AG04450 (cell line): Measurements from ENCODE around the gene CAPN7. TPM values are rescaled to one million over a fixed set of nuclear protein-coding genes. Genes with fewer than 3 reads are reported as not detected.

Source experiments
- CTCF ChIA-PET: fragments of 300-600, 350-600 bp; formaldehyde crosslinking; extraction: SDS; loops from one replicate; lab custom pipeline; 2022; ENCODE audit warnings: antibody characterized with exemption, inconsistent platforms; lab: Charles Lee
- POLR2A ChIA-PET: fragments of 350-600 bp; formaldehyde crosslinking; extraction: SDS; loops from one replicate; lab custom pipeline; 2021; ENCODE audit warnings: antibody characterized with exemption, inconsistent platforms; lab: Yijun Ruan, JAX
- DNase-seq: peaks from one replicate; pipeline ENCODE4 v3.0.0-alpha.2; 2011; ENCODE audit warnings: low read depth, low spot score
- H3K27ac ChIP-seq: one replicate; pipeline ENCODE4 v1.5.1; 2012; ENCODE audit warnings: low read depth, low read length, control low read depth
- H3K27me3 ChIP-seq: one replicate; pipeline ENCODE4 v1.6.0; 2012; ENCODE audit warnings: low read length; ENCODE audit not compliant: control insufficient read depth, insufficient read depth
- H3K4me3 ChIP-seq: 2 replicates; pipeline ENCODE4 v1.5.1; 2011; ENCODE audit warnings: mild to moderate bottlenecking, low read depth, low read length, control low read depth
- H3K9me3 ChIP-seq: 2 replicates; pipeline ENCODE4 v1.5.1; 2012; ENCODE audit warnings: low read length; ENCODE audit not compliant: control insufficient read depth, insufficient read depth
- polyA plus RNA-seq: library from polyadenylated mRNA; depleted of rRNA; stranded (reverse); fragments of >200 nt; gene quantifications from 2 replicates; pipeline ENCODE4 v1.2.3, GENCODE V29; 2011
- TF ChIP-seq, protein P1 (sequence below): IDR thresholded peaks from 2 replicates; pipeline ENCODE4 v1.5.1; 2011; ENCODE audit warnings: low read depth, low read length, control low read depth, inconsistent platforms

Gene CAPN7
- polyA plus RNA-seq, 1 experiment: 29.0 TPM

DNA sequence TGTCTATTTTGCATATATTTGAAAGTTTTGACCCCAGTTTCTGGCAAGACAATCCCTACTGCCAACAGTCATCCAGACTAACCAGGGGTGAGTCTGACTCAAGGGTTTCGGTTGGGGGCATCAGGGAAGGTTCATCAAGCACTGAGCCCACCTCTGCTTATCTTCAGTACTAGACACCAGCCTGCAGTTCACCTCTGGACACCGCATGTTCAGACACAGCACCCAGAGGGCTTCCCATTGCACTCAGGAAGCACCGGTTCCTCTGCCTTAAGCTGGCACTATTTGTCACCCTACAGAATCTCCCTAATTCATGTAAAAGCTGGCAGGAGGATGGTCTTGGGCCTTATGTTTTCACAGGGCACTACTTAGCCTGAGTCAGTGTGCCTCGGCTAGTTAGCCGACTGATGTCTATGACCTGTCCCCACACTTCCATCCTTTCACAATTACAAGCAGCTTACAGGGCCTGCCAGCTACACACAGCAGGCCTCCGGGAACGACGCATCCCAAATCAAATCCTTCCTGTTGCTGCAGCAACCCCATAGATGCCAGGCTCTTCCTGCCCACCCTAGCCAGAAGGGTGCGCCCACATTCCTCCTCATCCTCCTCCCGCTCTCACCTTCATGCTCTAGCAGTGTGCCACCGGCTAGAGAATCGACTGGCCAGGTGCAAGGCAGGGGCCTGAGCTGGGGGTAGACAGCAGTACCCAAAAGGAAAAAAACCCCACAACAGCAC lies 73.8 kb downstream of the CAPN7 start:
- TF ChIP-seq, protein P1, sequence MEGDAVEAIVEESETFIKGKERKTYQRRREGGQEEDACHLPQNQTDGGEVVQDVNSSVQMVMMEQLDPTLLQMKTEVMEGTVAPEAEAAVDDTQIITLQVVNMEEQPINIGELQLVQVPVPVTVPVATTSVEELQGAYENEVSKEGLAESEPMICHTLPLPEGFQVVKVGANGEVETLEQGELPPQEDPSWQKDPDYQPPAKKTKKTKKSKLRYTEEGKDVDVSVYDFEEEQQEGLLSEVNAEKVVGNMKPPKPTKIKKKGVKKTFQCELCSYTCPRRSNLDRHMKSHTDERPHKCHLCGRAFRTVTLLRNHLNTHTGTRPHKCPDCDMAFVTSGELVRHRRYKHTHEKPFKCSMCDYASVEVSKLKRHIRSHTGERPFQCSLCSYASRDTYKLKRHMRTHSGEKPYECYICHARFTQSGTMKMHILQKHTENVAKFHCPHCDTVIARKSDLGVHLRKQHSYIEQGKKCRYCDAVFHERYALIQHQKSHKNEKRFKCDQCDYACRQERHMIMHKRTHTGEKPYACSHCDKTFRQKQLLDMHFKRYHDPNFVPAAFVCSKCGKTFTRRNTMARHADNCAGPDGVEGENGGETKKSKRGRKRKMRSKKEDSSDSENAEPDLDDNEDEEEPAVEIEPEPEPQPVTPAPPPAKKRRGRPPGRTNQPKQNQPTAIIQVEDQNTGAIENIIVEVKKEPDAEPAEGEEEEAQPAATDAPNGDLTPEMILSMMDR: no peak
- DNase-seq: no peak
- H3K4me3 ChIP-seq: no peak overlapping the region
- ChIA-PET CTCF (interaction anchor here (0.7 to 9.5 kb wide), 3 partner anchors 11 to 126 kb away, joined by 3 to 58 read pairs (median 5); no protein-coding TSS in a partner anchor), POLR2A (no interaction called here)
- H3K27me3 ChIP-seq: no peaks in the 10 kb centered on the region
- no peaks in the 10 kb centered on the region for H3K9me3 ChIP-seq
- H3K27ac ChIP-seq: no peak overlapping the region

DNA sequence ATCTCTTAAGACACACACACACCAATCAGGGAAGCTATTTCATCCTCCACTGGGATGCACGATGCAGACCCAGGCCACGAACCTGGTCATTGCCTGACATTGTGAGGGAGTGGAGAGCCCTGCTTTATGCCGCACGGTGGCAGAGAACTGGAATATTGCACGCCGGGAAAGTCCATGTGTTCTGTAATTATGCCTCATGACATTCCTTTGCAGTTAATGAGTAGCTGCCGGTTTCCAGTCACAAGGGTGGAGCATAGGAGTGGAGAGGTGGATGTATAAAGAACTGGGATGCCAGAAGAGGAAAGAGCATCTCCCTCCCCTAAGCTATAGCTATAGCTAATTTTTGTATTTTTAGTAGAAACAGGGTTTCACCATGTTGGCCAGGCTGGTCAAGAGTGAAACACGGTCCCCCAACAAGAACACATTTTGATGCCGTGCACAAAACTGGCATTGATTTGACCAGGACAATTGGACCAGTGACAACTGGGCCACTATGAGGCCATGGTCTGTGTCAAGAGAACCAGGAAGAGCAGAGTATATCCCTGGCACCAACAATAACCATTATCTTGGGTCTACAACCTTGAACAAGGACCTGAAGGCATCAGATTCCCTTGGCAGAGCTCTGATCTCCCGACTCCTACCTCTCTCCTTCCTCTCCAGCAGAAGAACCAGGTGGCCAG lies 74.9 kb downstream of the CAPN7 start:
- Histone ChIP-seq H3K4me3 (no peak overlapping the region), H3K9me3 (no peaks in the 10 kb centered on the region), H3K27me3 (no peaks in the 10 kb centered on the region), H3K27ac (no peak overlapping the region)
- DNase-seq: no peak
- TF ChIP-seq, protein P1: no peak
- ChIA-PET POLR2A (no interaction called here), CTCF (interaction anchor here (2.5 to 9.5 kb wide), 2 partner anchors 13 to 52 kb away, joined by 7 to 58 read pairs; partner anchors contain the start of gene SH3BP5)

DNA sequence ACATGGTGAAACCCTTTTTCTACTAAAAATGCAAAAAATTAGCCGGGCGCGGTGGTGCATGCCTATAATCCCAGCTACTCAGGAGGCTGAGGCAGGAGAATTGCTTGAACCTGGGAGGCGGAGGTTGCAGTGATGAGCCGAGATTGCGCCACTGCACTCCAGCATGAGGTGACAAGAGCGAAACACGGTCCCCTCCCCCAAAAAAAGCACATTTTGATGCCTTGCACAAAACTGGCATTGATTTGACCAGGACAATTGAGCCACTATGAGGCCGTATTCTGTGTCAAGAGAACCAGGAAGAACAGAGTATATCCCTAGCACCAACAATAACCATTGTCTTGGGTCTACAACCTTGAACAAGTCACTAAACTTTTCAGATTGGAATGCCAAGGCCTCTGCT lies 75.8 kb downstream of the CAPN7 start:
- POLR2A ChIA-PET: no interaction called here
- Histone ChIP-seq H3K9me3 (no peaks in the 10 kb centered on the region), H3K27me3 (no peaks in the 10 kb centered on the region), H3K27ac (no peak overlapping the region), H3K4me3 (no peak overlapping the region)
- DNase-seq: no peak
- TF ChIP-seq, protein P1: no peak
- CTCF ChIA-PET: interaction anchor here (2.5 to 9.5 kb wide), 2 partner anchors 13 to 51 kb away, joined by 7 to 58 read pairs; partner anchors contain the start of gene SH3BP5

DNA sequence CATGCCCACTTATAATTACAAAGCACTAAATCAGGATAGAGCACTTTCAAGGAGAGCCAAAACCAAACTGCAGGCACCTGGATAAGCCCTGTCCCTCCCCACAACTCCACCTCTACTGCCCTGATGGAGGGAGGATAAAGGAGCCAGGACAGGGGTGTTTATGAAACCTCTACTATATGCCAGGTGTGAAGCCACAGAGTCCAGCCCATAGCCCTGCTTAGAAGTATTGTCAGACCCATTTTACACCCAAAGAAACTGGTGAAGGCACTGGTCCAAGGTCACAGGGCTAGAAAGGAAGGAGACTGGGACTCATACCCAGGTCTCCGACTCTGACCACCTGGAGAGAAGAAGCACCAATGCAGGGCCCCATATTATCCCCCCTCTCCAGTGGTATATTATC lies 77.7 kb downstream of the CAPN7 start:
- Histone ChIP-seq H3K4me3 (no peak overlapping the region), H3K27me3 (no peaks in the 10 kb centered on the region), H3K27ac (no peak overlapping the region), H3K9me3 (no peaks in the 10 kb centered on the region)
- TF ChIP-seq, protein P1: no peak
- no peak for DNase-seq
- ChIA-PET CTCF (interaction anchor here (1.4 to 9.5 kb wide), 3 partner anchors 15 to 121 kb away, joined by 4 to 58 read pairs (median 7); partner anchors contain the start of gene SH3BP5), POLR2A (no interaction called here)
